Measurements from ENCODE around the gene MTR. TPM values are rescaled to one million over a fixed set of nuclear protein-coding genes. Genes with fewer than 3 reads are reported as not detected.

Gene MTR
- total and polyA plus RNA-seq, 9 of the 15 experiments (the other 6 are each of a cell fraction or from before 2014, with no cell fraction given): 3.4 to 44.3 (median 20.3) TPM

- no TSS peak for BruUV-seq (replicated peaks)
- Histone ChIP-seq H3K4me1 (replicated peaks in 1 of 2; ENCODE audit: control insufficient read depth in 2 of 2, insufficient read depth in 2 of 2, low read length in 2 of 2) (peaks cover 0 to 3% of the 10 kb centered on the region in 2 experiments; a peak in 2 of 5 replicates), H3K79me2 (ENCODE audit: control insufficient read depth, insufficient read depth, low read length) (peaks cover 3% of the 10 kb centered on the region; the same call in 1 of the 3 replicates), H3K36me3 (ENCODE audit: control insufficient read depth, insufficient read depth, low read length) (peaks cover 95% of the 10 kb centered on the region), H3K27me3 (ENCODE audit: control insufficient read depth in 2 of 2, insufficient read depth in 2 of 2, low read length in 2 of 2) (no peaks in the 10 kb centered on the region), H3K9me3 (replicated peaks; ENCODE audit: control insufficient read depth, insufficient read depth, low read depth, low read length) (no peaks in the 10 kb centered on the region), H3K4me3 (no peak overlapping the region), H3K4me2 (ENCODE audit: insufficient read depth, low read length) (no peak overlapping the region), H3K27ac (ENCODE audit: extremely low read depth, low read depth, low read length) (no peak overlapping the region), H4K20me1 (replicated peaks; ENCODE audit: control insufficient read depth, insufficient read depth, low read length) (no peaks in the 10 kb centered on the region), H3K9ac (ENCODE audit: insufficient read depth in 1 of 2, low read depth in 2 of 2, low read length in 2 of 2) (no peak overlapping the region), H2AFZ (ENCODE audit: low read depth, low read length) (no peak overlapping the region), H3K9me1 (ENCODE audit: control insufficient read depth, insufficient read depth, low read length) (no peaks in the 10 kb centered on the region)
- DNase-seq (ENCODE audit: extremely low read depth in 1 of 4, low spot score in 3 of 4) (no peak), FAIRE-seq (no peak), ATAC-seq (no peak)
- 91% methylated on average over 3 of the region's 3 CpGs for WGBS (ENCODE audit: insufficient coverage, low coverage, missing lambda C conversion rate)
- in situ Hi-C loops (cut with MboI) (no loop called here), intact Hi-C loops (cut with micrococcal nuclease) (no loop called here)
- TF ChIP-seq ZBTB2 (IDR thresholded peaks at IDR 0.05) (no peak), EWSR1 (IDR thresholded peaks at IDR 0.05; ENCODE audit: borderline replicate concordance, low read depth, partially characterized antibody) (no peak), CHCHD3 (CRISPR knock-in tag; IDR thresholded peaks at IDR 0.05) (no peak), XRCC4 (IDR thresholded peaks at IDR 0.05; ENCODE audit: extremely low read depth, insufficient read depth, insufficient read length) (no peak), HDAC2 (IDR thresholded peaks at IDR 0.05) (no peak), SP1 (CRISPR knock-in tag; IDR thresholded peaks at IDR 0.05) (no peak), ZC3H11A (IDR thresholded peaks at IDR 0.05; ENCODE audit: low read depth, low read length) (no peak)
- CTCF ChIA-PET (ENCODE audit: low intra/inter-chr PET ratio): no interaction called here
- POLR2A ChIA-PET: interaction anchor here (1.3 to 3.8 kb wide), 2 partner anchors 9 to 12 kb away, joined by 6 to 13 read pairs; no protein-coding TSS in a partner anchor
Measured at GRCh38 chr1:236810018-236810417, 14.9 kb downstream of the MTR start.

All from K562 (cell line).